Measurements from ENCODE around the gene FLNB.

GRCh38 chr3:58207954-58208353, 199.7 kb downstream of the FLNB start:
- TF ChIP-seq CTCF (IDR thresholded peaks at IDR 0.05): no peak
- TF ChIP-seq EZH2 (IDR thresholded peaks at IDR 0.05): no peak
